GM23248 (cell line): ENCODE data around the gene MYO5B. TPM values are rescaled to one million over a fixed set of nuclear protein-coding genes. Genes with fewer than 3 reads are reported as not detected.

Experiments used
- DNase-seq: peaks from one replicate; pipeline ENCODE4 v3.0.0-alpha.2; 2015
- H2AFZ ChIP-seq: fragments of 200-600 bp; sonication (generic); 2 replicates; pipeline ENCODE4 v1.6.1; 2016; ENCODE audit warnings: antibody characterized with exemption
- H3F3A ChIP-seq: fragments of 200-600 bp; sonication (generic); 2 replicates; pipeline ENCODE4 v1.6.1; 2016; ENCODE audit warnings: mild to moderate bottlenecking, antibody characterized with exemption, mixed run types; ENCODE audit not compliant: insufficient read depth
- H3K27ac ChIP-seq: fragments of 200-600 bp; sonication (generic); 2 replicates; pipeline ENCODE4 v1.5.1; 2016; ENCODE audit warnings: mild to moderate bottlenecking
- H3K27me3 ChIP-seq: fragments of 200-600 bp; sonication (generic); replicated peaks from 2 replicates; pipeline ENCODE4 v1.6.1; 2016; ENCODE audit warnings: mild to moderate bottlenecking; ENCODE audit not compliant: insufficient read depth
- H3K36me3 ChIP-seq: fragments of 200-600 bp; sonication (generic); 2 replicates; pipeline ENCODE4 v1.6.1; 2016; ENCODE audit warnings: low read depth, mild to moderate bottlenecking
- H3K4me1 ChIP-seq: fragments of 200-600 bp; sonication (generic); 2 replicates; pipeline ENCODE4 v1.6.1; 2016; ENCODE audit warnings: mild to moderate bottlenecking; ENCODE audit not compliant: insufficient read depth
- H3K4me2 ChIP-seq: fragments of 200-600 bp; sonication (generic); one replicate; pipeline ENCODE4 v1.6.1; 2016; ENCODE audit warnings: mild to moderate bottlenecking; ENCODE audit not compliant: unreplicated experiment
- H3K4me3 ChIP-seq: fragments of 200-600 bp; sonication (generic); 2 replicates; pipeline ENCODE4 v1.5.1; 2016; ENCODE audit warnings: mild to moderate bottlenecking
- H3K79me2 ChIP-seq: fragments of 200-600 bp; sonication (generic); 2 replicates; pipeline ENCODE4 v1.6.1; 2016; ENCODE audit warnings: mild to moderate bottlenecking; ENCODE audit not compliant: insufficient read depth
- H3K9ac ChIP-seq: fragments of 200-600 bp; sonication (generic); 2 replicates; pipeline ENCODE4 v1.6.1; 2016; ENCODE audit warnings: mild to moderate bottlenecking
- H3K9me2 ChIP-seq: fragments of 200-600 bp; sonication (generic); 2 replicates; pipeline ENCODE4 v1.6.1; 2016; ENCODE audit warnings: mixed run types, mild to moderate bottlenecking, moderate library complexity; ENCODE audit not compliant: insufficient read depth
- H3K9me3 ChIP-seq: fragments of 200-600 bp; sonication (generic); one replicate; pipeline ENCODE4 v1.6.1; 2017; ENCODE audit warnings: low read depth
- H4K20me1 ChIP-seq: fragments of 200-600 bp; sonication (generic); 2 replicates; pipeline ENCODE4 v1.6.0; 2016; ENCODE audit not compliant: insufficient read depth
- EZH2 ChIP-seq: fragments of 200-600 bp; sonication (generic); IDR thresholded peaks from 2 replicates; pipeline ENCODE4 v1.6.1; 2018; ENCODE audit warnings: antibody characterized with exemption, mild to moderate bottlenecking; ENCODE audit not compliant: insufficient read depth, poor library complexity, severe bottlenecking
- EZH2phosphoT487 ChIP-seq: fragments of 200-600 bp; sonication (generic); IDR thresholded peaks from 2 replicates; pipeline ENCODE4 v1.6.1; 2018; ENCODE audit warnings: antibody characterized with exemption, moderate library complexity, mild to moderate bottlenecking, low read depth; ENCODE audit not compliant: insufficient read depth
- WGBS, 2 experiments: methylation state at CpG; one replicate each; pipeline ENCODE4 v1.1.6; 2015 to 2017; ENCODE audit warnings: low lambda C conversion rate in 2 of 2, low coverage in 1 of 2; ENCODE audit errors: missing lambda C conversion rate in 2 of 2; 5-methylcytosine and 5-hydroxymethylcytosine counted together
- in situ Hi-C: fragments of 300-500 bp; cut with MboI; formaldehyde crosslinking; loops from 2 replicates; pipeline ENCODE4 v1.15.0; 2020
- polyA plus RNA-seq: library from polyadenylated mRNA; unstranded; fragments of >200 nt; fragmentation: Nextera tagmentation; extraction: Ambion mirVana; gene quantifications from 2 replicates; pipeline ENCODE4 v1.2.1, GENCODE V29; 2016
- total RNA-seq: library from RNA; depleted of rRNA; stranded (reverse); fragments of >200 nt; shearing (Covaris generic); gene quantifications from 2 replicates; pipeline ENCODE4 v1.2.3, GENCODE V29; 2014

MYO5B gene
- total and polyA plus RNA-seq, 2 experiments from 2014 or later = 0.03 TPM; not detected in 1

- no peaks in the 10 kb centered on the region; the same call in 1 of the 2 replicates for H3K27me3 ChIP-seq
- in situ Hi-C loops = loop anchor here (10.0 kb wide), 1 partner anchor 299 kb away; the partner anchor contains the start of gene LIPG
These were observed 331.0 kb downstream of the MYO5B start for GRCh38 chr18:49863769-49864621.

DNA sequence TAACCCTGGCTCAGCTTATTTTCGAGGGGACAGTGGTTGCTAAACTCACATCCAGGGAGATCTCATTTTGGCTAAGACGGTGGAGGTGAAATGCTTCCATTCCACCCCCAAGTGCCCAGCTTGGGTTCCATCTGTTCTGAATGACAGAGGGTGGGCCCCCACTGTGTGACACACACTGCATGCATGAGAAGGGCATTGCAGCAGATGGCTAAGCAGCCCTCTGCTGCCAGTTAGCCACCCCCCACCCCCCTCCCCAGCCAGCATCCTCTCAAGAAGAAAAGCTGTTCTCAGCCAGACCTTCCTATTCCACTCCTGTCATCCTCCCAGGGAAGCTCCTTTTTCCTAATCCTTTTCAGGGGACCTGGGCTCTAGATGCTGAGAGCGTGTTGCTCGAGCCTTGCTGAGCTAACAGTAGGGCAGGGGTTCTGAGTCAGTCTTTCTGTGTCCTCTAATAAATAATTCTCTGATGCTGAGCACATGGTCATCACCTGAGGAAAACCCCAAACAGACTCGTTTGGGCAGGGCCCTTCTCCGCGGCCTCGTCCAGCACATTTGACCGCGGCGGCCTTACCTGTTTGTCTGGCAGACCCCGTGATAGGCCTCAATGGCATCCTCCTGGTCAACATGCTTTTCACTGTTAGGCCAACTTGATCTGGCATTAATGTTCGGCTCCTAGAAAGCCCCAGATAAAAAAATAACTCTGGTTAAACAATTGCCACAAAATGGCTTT is 332.1 kb downstream of the MYO5B start:
- Histone ChIP-seq H4K20me1 (no peaks in the 10 kb centered on the region), H3K27ac (no peak overlapping the region), H3K4me2 (no peak overlapping the region), H3K4me1 (peaks cover 4% of the 10 kb centered on the region; the same call in 1 of the 2 replicates), H2AFZ (no peak overlapping the region), H3K9ac (no peak overlapping the region), H3K36me3 (no peaks in the 10 kb centered on the region), H3F3A (no peaks in the 10 kb centered on the region), H3K27me3 (no peaks in the 10 kb centered on the region; the same call in 1 of the 2 replicates), H3K4me3 (no peak overlapping the region), H3K9me3 (no peaks in the 10 kb centered on the region), H3K79me2 (no peaks in the 10 kb centered on the region), H3K9me2 (no peaks in the 10 kb centered on the region)
- no peak for TF ChIP-seq EZH2
- no peak for TF ChIP-seq EZH2phosphoT487
- in situ Hi-C loops = loop anchor here (10.0 kb wide), 1 partner anchor 298 kb away; the partner anchor contains the start of gene LIPG
- DNase-seq = no peak
- 63 to 65% methylated on average over 13 of the region's 13 CpGs for WGBS, 2 experiments

More at GRCh38 chr18:49863769-49864621, 331.0 kb downstream of the MYO5B start:
- TF ChIP-seq EZH2 = no peak
- no peak for TF ChIP-seq EZH2phosphoT487
- Histone ChIP-seq H3K9ac (no peak overlapping the region), H3K27ac (no peak overlapping the region), H4K20me1 (no peaks in the 10 kb centered on the region), H3K4me2 (no peak overlapping the region), H3K79me2 (no peaks in the 10 kb centered on the region), H3K9me3 (no peaks in the 10 kb centered on the region), H3K36me3 (no peaks in the 10 kb centered on the region), H3F3A (no peaks in the 10 kb centered on the region), H3K4me1 (no peaks in the 10 kb centered on the region), H3K4me3 (no peak overlapping the region), H3K9me2 (no peaks in the 10 kb centered on the region), H2AFZ (no peak overlapping the region)
- no peak for DNase-seq
- 83 to 85% methylated on average over 26 of the region's 26 CpGs for WGBS, 2 experiments

- peak; percentile 24 for DNase-seq
- H3K27me3 ChIP-seq = no peaks in the 10 kb centered on the region; the same call in 1 of the 2 replicates
- H4K20me1 ChIP-seq = no peaks in the 10 kb centered on the region
- no peak for TF ChIP-seq EZH2phosphoT487
- TF ChIP-seq EZH2 = no peak
- H3K9me2 ChIP-seq = no peaks in the 10 kb centered on the region
- peaks cover 4% of the 10 kb centered on the region; the same call in 1 of the 2 replicates for H3K4me1 ChIP-seq
- no peaks in the 10 kb centered on the region for H3K9me3 ChIP-seq
- no peak overlapping the region for H3K9ac ChIP-seq
- no peaks in the 10 kb centered on the region for H3K36me3 ChIP-seq
- H2AFZ ChIP-seq = no peak overlapping the region
- in situ Hi-C loops = loop anchor here (10.0 kb wide), 1 partner anchor 297 kb away; the partner anchor contains the start of gene LIPG
- H3K4me2 ChIP-seq = no peak overlapping the region
- H3F3A ChIP-seq = no peaks in the 10 kb centered on the region
- H3K79me2 ChIP-seq = no peaks in the 10 kb centered on the region
- no peak overlapping the region for H3K4me3 ChIP-seq
- 55 to 56% methylated on average over 3 of the region's 3 CpGs for WGBS, 2 experiments
- no peak overlapping the region for H3K27ac ChIP-seq
These were observed 333.3 kb downstream of the MYO5B start for GRCh38 chr18:49861659-49862058.

GRCh38 chr18:49859725-49860124 is 335.2 kb downstream of the MYO5B start:
- no peak overlapping the region for H2AFZ ChIP-seq
- H4K20me1 ChIP-seq = no peaks in the 10 kb centered on the region
- H3K27ac ChIP-seq = no peak overlapping the region
- H3K9ac ChIP-seq = no peak overlapping the region
- WGBS, 2 experiments = 69 to 74% methylated on average over 12 of the region's 12 CpGs
- TF ChIP-seq EZH2phosphoT487 (no peak), EZH2 (no peak)
- H3K9me3 ChIP-seq = no peaks in the 10 kb centered on the region
- H3F3A ChIP-seq = no peaks in the 10 kb centered on the region
- in situ Hi-C loops = loop anchor here (5.0 to 10.0 kb wide), 3 partner anchors 55 to 347 kb away; partner anchors contain the start of gene LIPG
- H3K4me2 ChIP-seq = no peak overlapping the region
- H3K9me2 ChIP-seq = no peaks in the 10 kb centered on the region
- DNase-seq = no peak
- H3K4me3 ChIP-seq = no peak overlapping the region
- no peaks in the 10 kb centered on the region; the same call in 1 of the 2 replicates for H3K27me3 ChIP-seq
- no peaks in the 10 kb centered on the region for H3K79me2 ChIP-seq
- H3K36me3 ChIP-seq = no peaks in the 10 kb centered on the region
- peaks cover 4% of the 10 kb centered on the region; the same call in 1 of the 2 replicates for H3K4me1 ChIP-seq
